Thymus (tissue), 11 donors: ENCODE measurements around the gene APPBP2. TPM values are rescaled to one million over a fixed set of nuclear protein-coding genes. Genes with fewer than 3 reads are reported as not detected.
"Not testable (repeated sequence)": the region's sequence is repeated elsewhere in the genome, so short reads cannot be mapped to it uniquely, and the experiment has no call there.

ENCODE experiments used
- DNase-seq, 9 donors: peaks; one replicate each; pipeline ENCODE4 v3.0.0-alpha.2; 2013; ENCODE audit warnings: low spot score in 9 of 9, low read depth in 6 of 9, missing footprints in 1 of 9
- H3K27ac ChIP-seq, 2 donors: one replicate each; pipeline ENCODE4 v1.5.1; 2013; ENCODE audit warnings: control low read depth in 1 of 2, low read depth in 1 of 2, low read length in 1 of 2, mild to moderate bottlenecking in 1 of 2, moderate library complexity in 1 of 2
- H3K27me3 ChIP-seq, 2 donors: one replicate each; pipeline ENCODE4 v1.5.1; 2013; ENCODE audit warnings: low read length in 1 of 2; ENCODE audit not compliant: control insufficient read depth in 2 of 2, insufficient read depth in 1 of 2
- H3K36me3 ChIP-seq, 2 donors: one replicate each; pipeline ENCODE4 v1.5.1; 2013; ENCODE audit warnings: low read length in 1 of 2, mild to moderate bottlenecking in 1 of 2, moderate library complexity in 1 of 2; ENCODE audit not compliant: control insufficient read depth in 2 of 2, insufficient read depth in 2 of 2
- H3K4me1 ChIP-seq, 2 donors: one replicate each; pipeline ENCODE4 v1.5.1; 2013; ENCODE audit warnings: low read length in 2 of 2; ENCODE audit not compliant: control insufficient read depth in 2 of 2, insufficient read depth in 2 of 2
- H3K4me3 ChIP-seq, 2 donors: one replicate each; pipeline ENCODE4 v1.5.1; 2013; ENCODE audit warnings: low read length in 2 of 2, control low read depth in 1 of 2, mild to moderate bottlenecking in 1 of 2
- H3K9me3 ChIP-seq, 2 donors: one replicate each; pipeline ENCODE4 v1.5.1; 2013; ENCODE audit warnings: low read length in 1 of 2, mild to moderate bottlenecking in 1 of 2; ENCODE audit not compliant: control insufficient read depth in 2 of 2, insufficient read depth in 1 of 2
- WGBS: extraction: QIAGEN DNeasy Blood & Tissue Kit; methylation state at CpG from one replicate; pipeline ENCODE4 v1.1.7; 2013; 5-methylcytosine and 5-hydroxymethylcytosine counted together
- polyA plus RNA-seq: library from polyadenylated mRNA; stranded (reverse); fragments of 200-250 nt; gene quantifications from one replicate; pipeline ENCODE4 v1.2.3, GENCODE V29; 2013
- total RNA-seq: library from RNA; stranded (reverse); fragments of 120-200 nt; gene quantifications from one replicate; pipeline ENCODE4 v1.2.4, GENCODE V29; 2013
- donor health status: healthy.

The APPBP2 gene
- total and polyA plus RNA-seq, 2 donors = 11.4 to 17.8 TPM

DNA sequence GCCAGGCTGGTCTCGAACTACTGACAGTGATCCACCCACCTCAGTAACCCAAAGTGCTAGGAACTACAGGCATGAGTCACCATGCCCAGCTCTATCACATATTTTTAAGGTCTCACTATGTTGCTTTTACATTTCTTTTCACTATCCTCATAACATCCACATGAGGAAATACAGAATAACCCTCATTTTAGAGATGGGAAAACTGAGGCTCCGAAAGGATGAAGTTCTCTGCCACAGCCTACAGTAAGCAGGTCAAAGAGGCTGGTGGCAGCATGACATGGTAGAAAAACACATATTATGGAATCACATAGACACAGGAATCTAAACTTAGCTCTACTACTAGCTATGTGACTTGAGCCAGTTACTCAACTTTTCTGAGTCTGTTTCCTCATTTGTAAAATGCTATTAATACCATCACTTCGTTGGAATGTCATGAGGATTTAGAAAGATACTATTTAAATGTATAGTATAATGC, 32.2 kb downstream of the APPBP2 start:
- Histone ChIP-seq H3K36me3 (peaks cover 47 to 50% of the 10 kb centered on the region in 2 donors), H3K27me3 (no peaks in the 10 kb centered on the region), H3K4me1 (no peaks in the 10 kb centered on the region), H3K4me3 (no peak overlapping the region), H3K27ac (no peak overlapping the region), H3K9me3 (peaks cover 12 to 13% of the 10 kb centered on the region in 2 donors)
- 97% methylated on average over 3 of the region's 3 CpGs for whole genome bisulfite sequencing
- no peak for DNase-seq

DNA sequence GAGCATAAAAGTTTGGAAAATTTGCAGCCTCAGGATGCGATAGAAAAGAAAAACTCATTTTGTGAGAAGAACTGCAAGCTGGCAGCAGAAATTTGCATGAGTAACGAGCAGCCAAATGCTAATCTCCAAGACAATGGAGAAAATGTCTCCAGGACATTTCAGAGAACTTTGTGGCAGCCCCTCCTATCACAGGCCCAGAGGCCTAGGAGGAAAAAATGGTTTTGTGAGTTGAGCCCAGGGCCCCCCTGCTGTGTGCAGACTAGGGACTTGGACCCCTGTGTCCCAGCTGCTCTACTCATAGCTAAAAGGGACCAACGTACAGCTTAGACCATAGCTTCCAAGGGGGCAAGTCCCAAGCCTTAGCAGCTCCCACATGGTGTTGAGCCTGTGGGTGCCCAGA, 34.3 kb downstream of the APPBP2 start:
- H3K4me3 ChIP-seq = no peak overlapping the region
- H3K27me3 ChIP-seq = no peaks in the 10 kb centered on the region
- no peak for DNase-seq
- WGBS = 98% methylated on average over 3 of the region's 3 CpGs
- peaks cover 12 to 13% of the 10 kb centered on the region in 2 donors for H3K9me3 ChIP-seq
- no peak overlapping the region for H3K27ac ChIP-seq
- H3K4me1 ChIP-seq = no peaks in the 10 kb centered on the region
- H3K36me3 ChIP-seq = peaks cover 42 to 53% of the 10 kb centered on the region in 2 donors

- H3K4me3 ChIP-seq, H3K27me3 ChIP-seq, H3K27ac ChIP-seq, H3K4me1 ChIP-seq, DNase-seq: not testable (repeated sequence)
- peaks cover 12 to 13% of the 10 kb centered on the region in 2 donors for H3K9me3 ChIP-seq
- H3K36me3 ChIP-seq = peaks cover 40 to 52% of the 10 kb centered on the region in 2 donors
- whole genome bisulfite sequencing = 100% methylated on average over 2 of the region's 2 CpGs
Observed at GRCh38 chr17:60490594-60490993, 35.4 kb downstream of the APPBP2 start.

- 98% methylated on average over 4 of the region's 4 CpGs for WGBS
- no peak overlapping the region for H3K27ac ChIP-seq
- no peaks in the 10 kb centered on the region for H3K4me1 ChIP-seq
- H3K9me3 ChIP-seq = no peaks in the 10 kb centered on the region
- peaks cover 0 to 7% of the 10 kb centered on the region in 2 donors for H3K36me3 ChIP-seq
- H3K4me3 ChIP-seq = no peak overlapping the region
- H3K27me3 ChIP-seq = no peaks in the 10 kb centered on the region
- no peak for DNase-seq
Observed at GRCh38 chr17:60481604-60482003, 44.4 kb downstream of the APPBP2 start.

GRCh38 chr17:60473788-60474187, 52.3 kb downstream of the APPBP2 start:
- H3K9me3 ChIP-seq = no peaks in the 10 kb centered on the region
- peaks cover 4 to 5% of the 10 kb centered on the region in 2 donors for H3K36me3 ChIP-seq
- H3K4me1 ChIP-seq = no peaks in the 10 kb centered on the region
- no peaks in the 10 kb centered on the region for H3K27me3 ChIP-seq
- no peak for DNase-seq
- no peak overlapping the region for H3K4me3 ChIP-seq
- H3K27ac ChIP-seq = no peak overlapping the region

- H3K9me3 ChIP-seq = no peaks in the 10 kb centered on the region
- DNase-seq = no peak
- WGBS = 100% methylated on average over 1 of the region's 1 CpG
- H3K4me1 ChIP-seq = no peaks in the 10 kb centered on the region
- no peak overlapping the region for H3K27ac ChIP-seq
- H3K36me3 ChIP-seq = peaks cover 4 to 5% of the 10 kb centered on the region in 2 donors
- H3K4me3 ChIP-seq = no peak overlapping the region
- H3K27me3 ChIP-seq = no peaks in the 10 kb centered on the region
Observed at GRCh38 chr17:60472449-60472848, 53.6 kb downstream of the APPBP2 start.

GRCh38 chr17:60471451-60471850, 54.6 kb downstream of the APPBP2 start:
- Histone ChIP-seq H3K4me3 (no peak overlapping the region), H3K4me1 (no peaks in the 10 kb centered on the region), H3K9me3 (no peaks in the 10 kb centered on the region), H3K27me3 (no peaks in the 10 kb centered on the region), H3K27ac (no peak overlapping the region), H3K36me3 (peaks cover 0 to 5% of the 10 kb centered on the region in 2 donors)
- 86% methylated on average over 4 of the region's 4 CpGs for WGBS
- DNase-seq = no peak

DNA sequence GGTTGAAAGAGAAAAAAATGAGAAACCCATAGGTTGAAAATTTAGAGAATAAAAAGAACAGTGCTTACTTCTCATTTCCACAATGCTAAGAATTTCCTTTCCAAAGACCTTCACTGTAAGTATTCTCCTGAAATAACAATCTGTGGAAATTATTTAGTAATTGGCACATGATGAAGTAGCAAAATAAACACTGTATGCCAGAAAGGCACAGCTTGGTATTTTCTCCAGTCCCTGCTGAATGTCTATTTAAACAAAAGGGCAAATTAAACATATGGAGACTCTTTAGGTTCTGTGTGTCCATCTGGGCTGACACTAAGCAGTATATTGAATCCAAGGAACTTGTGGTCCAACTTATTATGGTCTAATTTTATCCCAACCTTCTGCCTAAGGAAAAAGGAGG, 57.7 kb downstream of the APPBP2 start:
- Histone ChIP-seq H3K36me3 (peaks cover 11 to 23% of the 10 kb centered on the region in 2 donors), H3K9me3 (no peaks in the 10 kb centered on the region), H3K27ac (no peak overlapping the region), H3K4me3 (no peak overlapping the region), H3K4me1 (no peaks in the 10 kb centered on the region), H3K27me3 (no peaks in the 10 kb centered on the region)
- no peak for DNase-seq

DNA sequence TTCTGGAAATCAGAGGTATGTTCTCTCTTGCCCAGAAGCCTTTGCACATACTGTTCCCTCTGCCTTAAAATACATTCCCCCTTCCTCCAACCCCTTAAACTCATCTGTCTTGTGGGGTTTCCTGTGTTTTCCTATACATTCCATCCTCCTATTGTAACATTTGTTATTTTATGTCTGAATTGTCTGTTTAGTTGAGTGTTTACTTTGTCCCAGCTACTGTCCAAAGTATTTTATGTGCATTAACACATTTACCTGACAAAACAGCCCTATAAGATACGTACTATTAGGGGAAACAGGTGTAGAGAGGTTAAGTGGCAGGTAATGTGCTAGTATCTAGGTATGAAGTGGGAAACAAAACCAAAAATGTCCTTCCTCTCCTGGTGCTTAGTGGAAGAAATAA, 61.7 kb downstream of the APPBP2 start:
- 99% methylated on average over 1 of the region's 1 CpG for WGBS
- no peaks in the 10 kb centered on the region for H3K27me3 ChIP-seq
- H3K4me1 ChIP-seq = no peaks in the 10 kb centered on the region
- no peak overlapping the region for H3K4me3 ChIP-seq
- H3K27ac ChIP-seq = no peak overlapping the region
- H3K36me3 ChIP-seq = peaks cover 18 to 47% of the 10 kb centered on the region in 2 donors
- DNase-seq = no peak
- no peaks in the 10 kb centered on the region for H3K9me3 ChIP-seq
